ENCODE results near the gene GALNTL6.
"Not testable (repeated sequence)": the region's sequence is repeated elsewhere in the genome, so short reads cannot be mapped to it uniquely, and the experiment has no call there.

Gene GALNTL6

GRCh38 chr4:173001571-173001970, 1188.4 kb downstream of the GALNTL6 start:
- DNase-seq: no peak

- DNase-seq: no peak
Observed at GRCh38 chr4:173002830-173003561, 1189.8 kb downstream of the GALNTL6 start.

GRCh38 chr4:173005912-173006633, 1192.9 kb downstream of the GALNTL6 start:
- no peak for DNase-seq

GRCh38 chr4:173008436-173008835, 1195.2 kb downstream of the GALNTL6 start:
- no peak for DNase-seq

- DNase-seq: no peak
Observed at GRCh38 chr4:173009129-173009823, 1196.1 kb downstream of the GALNTL6 start.

GRCh38 chr4:173012608-173013007, 1199.4 kb downstream of the GALNTL6 start:
- DNase-seq: no peak

GRCh38 chr4:173013232-173013930, 1200.2 kb downstream of the GALNTL6 start:
- no peak for DNase-seq

GRCh38 chr4:173014113-173014558, 1200.9 kb downstream of the GALNTL6 start:
- no peak for DNase-seq

- DNase-seq: no peak
Observed at GRCh38 chr4:173014836-173015235, 1201.6 kb downstream of the GALNTL6 start.

GRCh38 chr4:173017802-173018201, 1204.6 kb downstream of the GALNTL6 start:
- DNase-seq: no peak

- DNase-seq: no peak
Observed at GRCh38 chr4:173018446-173018845, 1205.2 kb downstream of the GALNTL6 start.

- DNase-seq: no peak
Observed at GRCh38 chr4:173019664-173020063, 1206.5 kb downstream of the GALNTL6 start.

- not testable (repeated sequence) for DNase-seq
Observed at GRCh38 chr4:173021746-173022573, 1208.8 kb downstream of the GALNTL6 start.

- DNase-seq: no peak
Observed at GRCh38 chr4:173024203-173024602, 1211.0 kb downstream of the GALNTL6 start.

- DNase-seq: peak; percentile 60
Observed at GRCh38 chr4:173025131-173025530, 1211.9 kb downstream of the GALNTL6 start.

- DNase-seq: no peak
Observed at GRCh38 chr4:173037242-173037641, 1224.0 kb downstream of the GALNTL6 start.

GRCh38 chr4:173038192-173038896, 1225.1 kb downstream of the GALNTL6 start:
- DNase-seq: no peak

- no peak for DNase-seq
Observed at GRCh38 chr4:173039617-173040577, 1226.7 kb downstream of the GALNTL6 start.

- no peak for DNase-seq
Observed at GRCh38 chr4:173041482-173041881, 1228.3 kb downstream of the GALNTL6 start.

- not testable (repeated sequence) for DNase-seq
Observed at GRCh38 chr4:173042139-173042538, 1228.9 kb downstream of the GALNTL6 start.

Data from NCI-H2081 treated with DMSO at 0.1 percent for 48 hours (cell line).